Measurements from ENCODE around the gene MIPOL1. TPM values are rescaled to one million over a fixed set of nuclear protein-coding genes. Genes with fewer than 3 reads are reported as not detected.
"Not testable (repeated sequence)": the region's sequence is repeated elsewhere in the genome, so short reads cannot be mapped to it uniquely, and the experiment has no call there.

The MIPOL1 gene
- total and polyA plus RNA-seq, 3 donors from 2014 or later: 9.0 to 38.8 (median 31.6) TPM

- 97 to 99% methylated on average over 3 of the region's 3 CpGs for WGBS, 2 donors
- TF ChIP-seq CTCF (IDR thresholded peaks at IDR 0.05) (no peak), POLR2A (IDR thresholded peaks at IDR 0.05) (no peak)
- H3K27me3 ChIP-seq: no peaks in the 10 kb centered on the region
These were observed 17.6 kb downstream of the MIPOL1 start for GRCh38 chr14:37215345-37215744.

GRCh38 chr14:37221073-37221472, 23.3 kb downstream of the MIPOL1 start:
- TF ChIP-seq POLR2A (IDR thresholded peaks at IDR 0.05) (no peak), CTCF (IDR thresholded peaks at IDR 0.05) (no peak)
- 91 to 93% methylated on average over 3 of the region's 3 CpGs for WGBS, 2 donors
- no peak for DNase-seq

More at GRCh38 chr14:37215345-37215744, 17.6 kb downstream of the MIPOL1 start:
- no peak overlapping the region for H3K27ac ChIP-seq
- no peak for DNase-seq
- H3K4me1 ChIP-seq: no peaks in the 10 kb centered on the region
- no peaks in the 10 kb centered on the region for H3K9me3 ChIP-seq
- no peak overlapping the region for H3K4me3 ChIP-seq
- no peaks in the 10 kb centered on the region for H3K36me3 ChIP-seq (ENCODE audit: low read depth, missing control alignments)
- intact Hi-C loops (cut with DNase I; ENCODE audit: low total_unique reads): no loop called here

GRCh38 chr14:37223947-37224474, 26.3 kb downstream of the MIPOL1 start:
- Histone ChIP-seq H3K9me3 (no peaks in the 10 kb centered on the region), H3K4me1 (no peaks in the 10 kb centered on the region), H3K27ac (no peak overlapping the region), H3K27me3 (no peaks in the 10 kb centered on the region), H3K36me3 (ENCODE audit: low read depth, missing control alignments) (no peaks in the 10 kb centered on the region), H3K4me3 (no peak overlapping the region)
- no peak for DNase-seq
- TF ChIP-seq CTCF (IDR thresholded peaks at IDR 0.05): no peak
- no peak for TF ChIP-seq POLR2A (IDR thresholded peaks at IDR 0.05)
- intact Hi-C loops (cut with DNase I; ENCODE audit: low total_unique reads): no loop called here
- WGBS, 2 donors: 95 to 96% methylated on average over 3 of the region's 3 CpGs

More at GRCh38 chr14:37221073-37221472, 23.3 kb downstream of the MIPOL1 start:
- Histone ChIP-seq H3K9me3 (no peaks in the 10 kb centered on the region), H3K27ac (no peak overlapping the region), H3K27me3 (no peaks in the 10 kb centered on the region), H3K36me3 (ENCODE audit: low read depth, missing control alignments) (no peaks in the 10 kb centered on the region), H3K4me3 (no peak overlapping the region), H3K4me1 (no peaks in the 10 kb centered on the region)
- intact Hi-C loops (cut with DNase I; ENCODE audit: low total_unique reads): no loop called here

GRCh38 chr14:37225668-37226067, 27.9 kb downstream of the MIPOL1 start:
- H3K9me3 ChIP-seq; H3K36me3 ChIP-seq (ENCODE audit: low read depth, missing control alignments); H3K27ac ChIP-seq; H3K4me1 ChIP-seq; DNase-seq; H3K27me3 ChIP-seq; H3K4me3 ChIP-seq; intact Hi-C loops (cut with DNase I; ENCODE audit: low total_unique reads): not testable (repeated sequence)
- 93 to 95% methylated on average over 4 of the region's 4 CpGs for WGBS, 2 donors

GRCh38 chr14:37230551-37231194, 32.9 kb downstream of the MIPOL1 start:
- no peaks in the 10 kb centered on the region for H3K36me3 ChIP-seq (ENCODE audit: low read depth, missing control alignments)
- H3K27ac ChIP-seq: no peak overlapping the region
- H3K9me3 ChIP-seq: no peaks in the 10 kb centered on the region
- 60 to 67% methylated on average over 5 of the region's 5 CpGs for WGBS, 2 donors
- TF ChIP-seq CTCF (IDR thresholded peaks at IDR 0.05) (peak; percentile 52 to 96 (median 58)), POLR2A (IDR thresholded peaks at IDR 0.05) (no peak)
- H3K4me3 ChIP-seq: no peak overlapping the region
- intact Hi-C loops (cut with DNase I; ENCODE audit: low total_unique reads): no loop called here
- H3K27me3 ChIP-seq: no peaks in the 10 kb centered on the region
- H3K4me1 ChIP-seq: no peaks in the 10 kb centered on the region
- peak; percentile 25 for DNase-seq
